A549 (cell line): Measurements from ENCODE around the gene GPRIN1.

ENCODE experiments used
- CBX2 ChIP-seq: fragments of 200-600 bp; sonication (generic); IDR thresholded peaks from 2 replicates; pipeline ENCODE4 v1.6.1; 2016; ENCODE audit warnings: low read depth, mild to moderate bottlenecking, borderline replicate concordance
- CTCF ChIP-seq: fragments of >200 bp; sonication (Bioruptor Twin); formaldehyde crosslinking; IDR thresholded peaks from 3 replicates; pipeline ENCODE4 v1.5.1; 2016
- JUN ChIP-seq, 2 experiments: fragments of >200 bp; sonication (Bioruptor Twin); formaldehyde crosslinking; IDR thresholded peaks; 2 replicates in 1 of 2; 3 replicates in 1 of 2; pipeline ENCODE4 v1.6.1; 2016 to 2017
- MAZ ChIP-seq: fragments of 150-350 bp; IDR thresholded peaks from 2 replicates; pipeline ENCODE4 v1.6.1; 2014; ENCODE audit warnings: antibody characterized with exemption, low read depth, low read length, borderline replicate concordance
- RAD21 ChIP-seq, 2 experiments: fragments of >200 bp in 1 of 2; sonication (Bioruptor Twin) in 1 of 2; formaldehyde crosslinking in 1 of 2; IDR thresholded peaks in 1 of 2; conservative IDR thresholded peaks in 1 of 2; 2 replicates in 1 of 2; 3 replicates in 1 of 2; pipeline ENCODE4 v1.6.1; 2012 to 2018; ENCODE audit warnings: inconsistent platforms in 1 of 2
- TP53 ChIP-seq: fragments of 250-450 bp; sonication (Bioruptor Pico); IDR thresholded peaks from 2 replicates; pipeline ENCODE4 v1.5.0; 2021; ENCODE audit warnings: mild to moderate bottlenecking, moderate library complexity
- USF2 ChIP-seq: fragments of 450-650 bp; IDR thresholded peaks from 2 replicates; pipeline ENCODE4 v1.6.1; 2014; ENCODE audit warnings: antibody characterized with exemption

GRCh38 chr5:176624938-176625337 is 15.0 kb upstream of the GPRIN1 start:
- TF ChIP-seq CTCF (no peak), USF2 (no peak), TP53 (CRISPR knock-in tag) (no peak), MAZ (no peak), RAD21 (conservative IDR thresholded peaks at IDR 0.05 in 1 of 2, IDR thresholded peaks at IDR 0.05 in 1 of 2) (no peak), JUN (IDR thresholded peaks at IDR 0.05) (no peak), CBX2 (no peak)
